WTC11 (cell line): ENCODE results near the gene SYT17. TPM values are rescaled to one million over a fixed set of nuclear protein-coding genes. Genes with fewer than 3 reads are reported as not detected.

Experiments
- ATAC-seq: fragments of 200-7000 bp; cut with Tn5 transposase; 2 replicates; pipeline ENCODE4 v1.10.0; 2021; ENCODE audit warnings: mild to moderate bottlenecking, moderate library complexity
- CTCF ChIA-PET: fragments of 300-600 bp; sonication (Branson Sonifier 250); formaldehyde crosslinking; loops from one replicate; lab custom pipeline; 2021; ENCODE audit warnings: antibody characterized with exemption; lab: Charles Lee
- POLR2A ChIA-PET: fragments of 350-600 bp; sonication (Branson Sonifier 250); formaldehyde crosslinking; loops from one replicate; lab custom pipeline; 2021; ENCODE audit warnings: antibody characterized with exemption; lab: Charles Lee
- DNase-seq: peaks from one replicate; pipeline ENCODE4 v3.0.0; 2021; ENCODE audit warnings: low spot score
- H3K27ac Mint-ChIP-seq: 2 replicates; pipeline ENCODE4 v1.8.0; 2021; ENCODE audit warnings: mixed read lengths
- H3K27me3 Mint-ChIP-seq: 2 replicates; pipeline ENCODE4 v1.8.0; 2021; ENCODE audit warnings: low read depth, mild to moderate bottlenecking, moderate library complexity, mixed read lengths
- H3K36me3 Mint-ChIP-seq: 2 replicates; pipeline ENCODE4 v1.8.0; 2021; ENCODE audit warnings: mixed read lengths
- H3K4me1 Mint-ChIP-seq: 2 replicates; pipeline ENCODE4 v1.8.0; 2022; ENCODE audit warnings: mixed read lengths
- H3K4me3 Mint-ChIP-seq: 2 replicates; pipeline ENCODE4 v1.8.0; 2021; ENCODE audit warnings: mild to moderate bottlenecking, moderate library complexity, mixed read lengths
- H3K9me3 Mint-ChIP-seq: 2 replicates; pipeline ENCODE4 v1.8.0; 2021; ENCODE audit warnings: mixed read lengths
- ATF2 ChIP-seq: sonication (generic); formaldehyde crosslinking; IDR thresholded peaks from 2 replicates; pipeline ENCODE4 v1.8.1; 2022; ENCODE audit warnings: low read depth, missing genetic modification reagents, borderline replicate concordance
- ATF6 ChIP-seq: sonication (generic); formaldehyde crosslinking; IDR thresholded peaks from 2 replicates; pipeline ENCODE4 v1.8.1; 2023; ENCODE audit warnings: mild to moderate bottlenecking, missing genetic modification reagents
- ETV6 ChIP-seq: sonication (generic); formaldehyde crosslinking; IDR thresholded peaks from 2 replicates; pipeline ENCODE4 v1.8.1; 2022; ENCODE audit warnings: mild to moderate bottlenecking, missing genetic modification reagents
- GRHL2 ChIP-seq: fragments of 250-450 bp; sonication (Bioruptor Pico); IDR thresholded peaks from 2 replicates; pipeline ENCODE4 v1.8.0; 2022; ENCODE audit warnings: mild to moderate bottlenecking, moderate library complexity; ENCODE audit not compliant: insufficient replicate concordance, severe bottlenecking
- HMGA2 ChIP-seq: fragments of 250-450 bp; sonication (Bioruptor Pico); IDR thresholded peaks from 2 replicates; pipeline ENCODE4 v1.4.0; 2021; ENCODE audit warnings: mild to moderate bottlenecking, moderate library complexity
- JAZF1 ChIP-seq: fragments of 250-450 bp; sonication (Bioruptor Pico); IDR thresholded peaks from 2 replicates; pipeline ENCODE4 v1.9.0; 2021; ENCODE audit warnings: moderate library complexity, mild to moderate bottlenecking, inconsistent platforms
- KAT7 ChIP-seq: sonication (generic); formaldehyde crosslinking; IDR thresholded peaks from 2 replicates; pipeline ENCODE4 v1.8.1; 2023; ENCODE audit warnings: missing genetic modification reagents, mild to moderate bottlenecking, borderline replicate concordance
- MYBL2 ChIP-seq: sonication (generic); formaldehyde crosslinking; IDR thresholded peaks from 2 replicates; pipeline ENCODE4 v1.8.1; 2023; ENCODE audit warnings: mild to moderate bottlenecking, moderate library complexity, missing genetic modification reagents
- NFYB ChIP-seq: sonication (generic); formaldehyde crosslinking; conservative IDR thresholded peaks from 2 replicates; pipeline ENCODE4 v1.8.0; 2022; ENCODE audit warnings: low read depth, missing genetic modification reagents
- TCF7 ChIP-seq: sonication (generic); formaldehyde crosslinking; IDR thresholded peaks from 2 replicates; pipeline ENCODE4 v1.8.0; 2022; ENCODE audit warnings: mild to moderate bottlenecking, low read depth, missing genetic modification reagents, moderate library complexity
- TEAD1 ChIP-seq: sonication (generic); formaldehyde crosslinking; IDR thresholded peaks from 2 replicates; pipeline ENCODE4 v1.8.0; 2022; ENCODE audit warnings: mild to moderate bottlenecking, missing genetic modification reagents
- ZNF317 ChIP-seq: sonication (generic); formaldehyde crosslinking; IDR thresholded peaks from 2 replicates; pipeline ENCODE4 v1.8.1; 2023; ENCODE audit warnings: low read depth, mild to moderate bottlenecking, moderate library complexity, missing genetic modification reagents, borderline replicate concordance
- ZNF512 ChIP-seq: sonication (generic); formaldehyde crosslinking; IDR thresholded peaks from 2 replicates; pipeline ENCODE4 v1.8.1; 2022; ENCODE audit warnings: missing genetic modification reagents, borderline replicate concordance
- ZNF532 ChIP-seq: fragments of 250-450 bp; sonication (Bioruptor Pico); IDR thresholded peaks from 2 replicates; pipeline ENCODE4 v1.9.0; 2021; ENCODE audit warnings: mild to moderate bottlenecking, borderline replicate concordance
- ZNF671 ChIP-seq: fragments of 250-450 bp; sonication (Bioruptor Pico); IDR thresholded peaks from 2 replicates; pipeline ENCODE4 v1.8.0; 2021; ENCODE audit warnings: mild to moderate bottlenecking
- total RNA-seq: library from RNA; stranded (reverse); gene quantifications from 3 replicates; pipeline ENCODE4 v1.2.3, GENCODE V29; 2021
- TF ChIP-seq, protein P1 (sequence below): sonication (generic); formaldehyde crosslinking; IDR thresholded peaks from 2 replicates; pipeline ENCODE4 v1.8.1; 2023; ENCODE audit warnings: mild to moderate bottlenecking, missing genetic modification reagents, moderate library complexity
- TF ChIP-seq, protein P2 (sequence below): sonication (generic); formaldehyde crosslinking; IDR thresholded peaks from 2 replicates; pipeline ENCODE4 v1.8.0; 2022; ENCODE audit warnings: mild to moderate bottlenecking, missing genetic modification reagents
- TF ChIP-seq, protein P3 (sequence below): sonication (generic); formaldehyde crosslinking; IDR thresholded peaks from 2 replicates; pipeline ENCODE4 v1.8.0; 2023; ENCODE audit warnings: missing genetic modification reagents

Gene SYT17
- total RNA-seq, 1 experiment from 2014 or later = 5.5 TPM

DNA sequence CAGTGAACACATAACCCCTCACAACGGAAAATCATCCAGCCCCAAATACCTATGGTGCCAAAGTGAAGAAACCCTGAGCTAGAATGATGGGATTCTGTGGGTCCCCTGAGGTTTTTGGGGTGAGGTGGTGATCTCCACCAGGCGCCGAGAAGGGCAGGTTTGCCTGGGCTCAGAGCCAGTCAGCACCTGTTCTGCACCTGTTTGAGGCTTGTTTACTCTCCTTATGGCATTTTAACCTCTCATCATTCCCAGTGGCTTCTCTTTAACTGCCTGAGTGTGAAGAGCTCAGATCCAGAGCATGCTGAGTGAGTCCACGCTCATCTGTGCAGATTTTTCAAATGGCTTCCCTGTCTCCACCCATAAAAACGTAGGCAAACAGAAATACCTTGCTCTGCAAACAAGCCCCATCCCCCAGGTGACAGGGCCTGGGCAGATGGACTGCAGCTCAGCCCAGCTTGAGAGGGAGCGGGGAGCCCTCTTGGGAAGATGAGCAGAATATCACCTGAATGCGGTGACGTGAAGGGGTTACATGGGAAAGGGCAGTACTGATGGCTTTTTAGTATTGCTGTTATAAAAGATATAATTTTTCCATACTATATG lies 77.4 kb downstream of the SYT17 start:
- H3K27me3 Mint-ChIP-seq = no peaks in the 10 kb centered on the region

More for the DNA sequence above, 77.4 kb downstream of the SYT17 start:
- Mint-ChIP-seq H3K36me3 (no peaks in the 10 kb centered on the region), H3K4me3 (no peak overlapping the region), H3K4me1 (peaks cover 3% of the 10 kb centered on the region; the same call in 1 of the 2 replicates), H3K27ac (no peak overlapping the region), H3K9me3 (peaks cover 12% of the 10 kb centered on the region)
- TF ChIP-seq MYBL2 (no peak), ATF2 (CRISPR knock-in tag) (no peak), TCF7 (CRISPR knock-in tag) (no peak), GRHL2 (CRISPR knock-in tag) (no peak), ATF6 (no peak), ZNF317 (CRISPR knock-in tag) (no peak), NFYB (CRISPR knock-in tag) (no peak), ZNF532 (no peak), ZNF512 (CRISPR knock-in tag) (no peak), TEAD1 (no peak), HMGA2 (CRISPR knock-in tag) (no peak), JAZF1 (no peak), ZNF671 (CRISPR knock-in tag) (no peak), KAT7 (CRISPR knock-in tag) (no peak), ETV6 (CRISPR knock-in tag) (no peak)
- TF ChIP-seq, protein P1, sequence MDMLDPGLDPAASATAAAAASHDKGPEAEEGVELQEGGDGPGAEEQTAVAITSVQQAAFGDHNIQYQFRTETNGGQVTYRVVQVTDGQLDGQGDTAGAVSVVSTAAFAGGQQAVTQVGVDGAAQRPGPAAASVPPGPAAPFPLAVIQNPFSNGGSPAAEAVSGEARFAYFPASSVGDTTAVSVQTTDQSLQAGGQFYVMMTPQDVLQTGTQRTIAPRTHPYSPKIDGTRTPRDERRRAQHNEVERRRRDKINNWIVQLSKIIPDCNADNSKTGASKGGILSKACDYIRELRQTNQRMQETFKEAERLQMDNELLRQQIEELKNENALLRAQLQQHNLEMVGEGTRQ (CRISPR knock-in tag) = no peak
- TF ChIP-seq, protein P2, sequence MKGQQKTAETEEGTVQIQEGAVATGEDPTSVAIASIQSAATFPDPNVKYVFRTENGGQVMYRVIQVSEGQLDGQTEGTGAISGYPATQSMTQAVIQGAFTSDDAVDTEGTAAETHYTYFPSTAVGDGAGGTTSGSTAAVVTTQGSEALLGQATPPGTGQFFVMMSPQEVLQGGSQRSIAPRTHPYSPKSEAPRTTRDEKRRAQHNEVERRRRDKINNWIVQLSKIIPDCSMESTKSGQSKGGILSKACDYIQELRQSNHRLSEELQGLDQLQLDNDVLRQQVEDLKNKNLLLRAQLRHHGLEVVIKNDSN = no peak
- TF ChIP-seq, protein P3, sequence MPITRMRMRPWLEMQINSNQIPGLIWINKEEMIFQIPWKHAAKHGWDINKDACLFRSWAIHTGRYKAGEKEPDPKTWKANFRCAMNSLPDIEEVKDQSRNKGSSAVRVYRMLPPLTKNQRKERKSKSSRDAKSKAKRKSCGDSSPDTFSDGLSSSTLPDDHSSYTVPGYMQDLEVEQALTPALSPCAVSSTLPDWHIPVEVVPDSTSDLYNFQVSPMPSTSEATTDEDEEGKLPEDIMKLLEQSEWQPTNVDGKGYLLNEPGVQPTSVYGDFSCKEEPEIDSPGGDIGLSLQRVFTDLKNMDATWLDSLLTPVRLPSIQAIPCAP (CRISPR knock-in tag) = no peak
- ChIA-PET POLR2A (interaction anchor here (1.1 kb wide), 1 partner anchor 9 kb away, joined by 3 read pairs; no protein-coding TSS in a partner anchor), CTCF (interaction anchor here (0.7 to 1.9 kb wide), 2 partner anchors 22 to 66 kb away, joined by 3 to 4 read pairs; no protein-coding TSS in a partner anchor)
- ATAC-seq (no peak), DNase-seq (peak; percentile 16)
